Esophagus muscularis mucosa (tissue), 4 donors: ENCODE data around the gene CLINT1. TPM values are rescaled to one million over a fixed set of nuclear protein-coding genes. Genes with fewer than 3 reads are reported as not detected.

Experiments
- DNase-seq: peaks from one replicate; pipeline ENCODE4 v3.0.0-alpha.2; 2017; ENCODE audit errors: extremely low spot score
- H3K27ac ChIP-seq, 4 donors: fragments of 200-600 bp; sonication (generic); replicated peaks in 1 of 4; 1 replicate in 3 of 4; 2 replicates in 1 of 4; pipeline ENCODE4 v1.5.1; 2016 to 2019; ENCODE audit warnings: mild to moderate bottlenecking in 1 of 4
- H3K27me3 ChIP-seq, 4 donors: fragments of 200-600 bp; sonication (generic); one replicate each; pipeline versions ENCODE4 v1.5.1 to v1.6.0; 2016 to 2019
- H3K36me3 ChIP-seq, 4 donors: fragments of 200-600 bp; sonication (generic); one replicate each; pipeline ENCODE4 v1.5.1; 2016 to 2019
- H3K4me1 ChIP-seq, 4 donors: fragments of 200-600 bp; sonication (generic); one replicate each; pipeline ENCODE4 v1.5.1; 2016 to 2019
- H3K4me3 ChIP-seq, 4 donors: fragments of 200-600 bp; sonication (generic); 1 replicate in 2 of 4; 2 replicates in 2 of 4; pipeline ENCODE4 v1.5.1; 2016 to 2019; ENCODE audit warnings: mild to moderate bottlenecking in 4 of 4, moderate library complexity in 1 of 4
- H3K9me3 ChIP-seq, 4 donors: fragments of 200-600 bp; sonication (generic); 1 replicate in 3 of 4; 2 replicates in 1 of 4; pipeline ENCODE4 v1.5.1; 2016 to 2019
- EP300 ChIP-seq: sonication (generic); formaldehyde crosslinking; IDR thresholded peaks from one replicate; pipeline ENCODE4 v1.6.1; 2017; ENCODE audit warnings: antibody characterized with exemption
- POLR2A ChIP-seq: fragments of 450-650 bp; IDR thresholded peaks from one replicate; pipeline ENCODE4 v1.6.1; 2017; ENCODE audit warnings: antibody characterized with exemption, moderate library complexity, mild to moderate bottlenecking, low read depth
- POLR2AphosphoS5 ChIP-seq, 2 donors: sonication (generic); formaldehyde crosslinking; IDR thresholded peaks; one replicate each; pipeline ENCODE4 v1.6.1; 2017; ENCODE audit warnings: antibody characterized with exemption in 2 of 2
- WGBS: methylation state at CpG from one replicate; pipeline ENCODE4 v1.1.5; 2018; 5-methylcytosine and 5-hydroxymethylcytosine counted together
- intact Hi-C: fragments of 100-400 bp; cut with DNase I; formaldehyde crosslinking; loops from one replicate; pipeline ENCODE4 v1.15.1; 2023
- total RNA-seq, 4 donors: library from RNA; depleted of rRNA; stranded (reverse); fragments of >200 nt; gene quantifications; one replicate each; pipeline versions ENCODE4 v1.1.0 to v1.2.1, GENCODE V29; 2016
- TF ChIP-seq, protein P1 (sequence below), 3 experiments: fragments of 200-600 bp in 2 of 3; fragments of 450-650 bp in 1 of 3; sonication (generic) in 2 of 3; IDR thresholded peaks; one replicate each; pipeline ENCODE4 v1.5.1; 2017 to 2019; ENCODE audit warnings: antibody characterized with exemption in 3 of 3, mild to moderate bottlenecking in 2 of 3, moderate library complexity in 1 of 3

Gene CLINT1
- total RNA-seq, 4 donors from 2014 or later = 84.3 to 118 (median 107) TPM

GRCh38 chr5:157820593-157821252 is 38.2 kb downstream of the CLINT1 start:
- H3K27me3 ChIP-seq = no peaks in the 10 kb centered on the region
- H3K4me3 ChIP-seq = no peak overlapping the region
- TF ChIP-seq POLR2A (no peak), POLR2AphosphoS5 (IDR thresholded peaks at IDR 0.05) (no peak), EP300 (no peak)
- TF ChIP-seq, protein P1, sequence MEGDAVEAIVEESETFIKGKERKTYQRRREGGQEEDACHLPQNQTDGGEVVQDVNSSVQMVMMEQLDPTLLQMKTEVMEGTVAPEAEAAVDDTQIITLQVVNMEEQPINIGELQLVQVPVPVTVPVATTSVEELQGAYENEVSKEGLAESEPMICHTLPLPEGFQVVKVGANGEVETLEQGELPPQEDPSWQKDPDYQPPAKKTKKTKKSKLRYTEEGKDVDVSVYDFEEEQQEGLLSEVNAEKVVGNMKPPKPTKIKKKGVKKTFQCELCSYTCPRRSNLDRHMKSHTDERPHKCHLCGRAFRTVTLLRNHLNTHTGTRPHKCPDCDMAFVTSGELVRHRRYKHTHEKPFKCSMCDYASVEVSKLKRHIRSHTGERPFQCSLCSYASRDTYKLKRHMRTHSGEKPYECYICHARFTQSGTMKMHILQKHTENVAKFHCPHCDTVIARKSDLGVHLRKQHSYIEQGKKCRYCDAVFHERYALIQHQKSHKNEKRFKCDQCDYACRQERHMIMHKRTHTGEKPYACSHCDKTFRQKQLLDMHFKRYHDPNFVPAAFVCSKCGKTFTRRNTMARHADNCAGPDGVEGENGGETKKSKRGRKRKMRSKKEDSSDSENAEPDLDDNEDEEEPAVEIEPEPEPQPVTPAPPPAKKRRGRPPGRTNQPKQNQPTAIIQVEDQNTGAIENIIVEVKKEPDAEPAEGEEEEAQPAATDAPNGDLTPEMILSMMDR (IDR thresholded peaks at IDR 0.05) = peak; percentile 46 to 54 (median 52)
- H3K4me1 ChIP-seq = peaks cover 25 to 74% (median 70%) of the 10 kb centered on the region in 4 donors
- no peak for DNase-seq
- 32% methylated on average over 6 of the region's 6 CpGs for WGBS
- H3K9me3 ChIP-seq = no peaks in the 10 kb centered on the region
- intact Hi-C loops = no loop called here
- H3K36me3 ChIP-seq = peaks cover 0 to 2% (median 0%) of the 10 kb centered on the region in 4 donors
- peak overlapping the region; percentile 49 to 69 (median 58) for H3K27ac ChIP-seq

DNA sequence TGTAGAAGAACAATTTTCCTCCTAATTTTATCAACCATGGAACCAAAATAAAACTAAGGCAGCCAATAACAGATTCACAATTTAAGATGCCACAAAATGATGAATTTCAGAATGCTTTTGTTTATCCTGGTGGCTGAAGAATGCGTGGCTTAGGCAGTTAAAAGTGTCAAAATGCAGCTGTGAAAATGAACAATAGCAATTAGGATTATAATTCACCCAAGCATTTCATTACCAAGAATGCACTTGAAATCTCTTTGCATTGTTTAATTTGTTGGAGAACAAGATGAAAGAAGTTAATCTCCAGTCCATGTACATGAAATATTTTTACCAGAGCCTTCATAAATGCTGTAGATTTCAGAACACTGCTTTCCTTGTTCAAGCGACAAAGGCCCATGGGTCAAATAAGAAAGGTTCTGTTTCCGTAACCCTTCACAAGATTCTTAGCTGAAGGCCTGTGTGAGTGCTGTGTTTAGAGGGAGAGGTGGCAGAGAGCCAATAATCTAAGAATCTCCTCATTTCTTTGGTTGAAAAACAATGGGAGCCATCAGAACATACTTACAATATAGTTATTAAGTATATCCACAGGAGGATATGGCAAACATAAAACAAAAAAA is 39.3 kb downstream of the CLINT1 start:
- Histone ChIP-seq H3K27me3 (no peaks in the 10 kb centered on the region), H3K36me3 (peaks cover 0 to 11% (median 4%) of the 10 kb centered on the region in 4 donors), H3K27ac (peak overlapping the region; percentile 45 to 69 (median 57)), H3K9me3 (no peaks in the 10 kb centered on the region), H3K4me3 (no peak overlapping the region), H3K4me1 (peaks cover 22 to 67% (median 59%) of the 10 kb centered on the region in 4 donors)
- WGBS = 39% methylated on average over 3 of the region's 3 CpGs
- no peak for DNase-seq
- TF ChIP-seq EP300 = no peak
- TF ChIP-seq POLR2A = no peak
- no peak for TF ChIP-seq POLR2AphosphoS5 (IDR thresholded peaks at IDR 0.05)
- TF ChIP-seq, protein P1 (IDR thresholded peaks at IDR 0.05) = no peak
- intact Hi-C loops = loop anchor here (5.0 to 10.0 kb wide), 2 partner anchors 38 to 95 kb away; partner anchors contain the start of gene CLINT1

DNA sequence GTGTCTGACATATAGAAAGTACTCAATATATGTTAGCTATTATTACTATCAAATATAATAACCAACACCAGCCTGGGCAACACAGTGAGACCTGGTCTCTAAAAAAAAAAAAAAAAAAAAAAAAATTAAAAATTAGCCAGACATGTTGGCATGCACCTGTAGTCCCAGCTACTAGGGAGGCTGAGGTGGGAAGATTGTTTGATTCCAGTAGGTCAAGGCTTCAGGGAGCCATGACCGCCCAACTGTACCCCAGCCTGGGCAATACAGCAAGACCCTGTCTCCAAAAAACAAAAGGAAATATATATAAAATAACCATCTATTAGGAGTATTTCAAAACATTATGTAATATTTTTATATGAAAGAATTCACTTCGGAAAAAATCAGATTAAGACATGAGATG is 40.6 kb downstream of the CLINT1 start:
- no peaks in the 10 kb centered on the region for H3K27me3 ChIP-seq
- H3K27ac ChIP-seq = peak overlapping the region in 2 of 4 donors; percentile 49 to 69
- no peak for DNase-seq
- H3K36me3 ChIP-seq = peaks cover 3 to 20% (median 11%) of the 10 kb centered on the region in 4 donors
- intact Hi-C loops = loop anchor here (5.0 to 10.0 kb wide), 2 partner anchors 39 to 96 kb away; partner anchors contain the start of gene CLINT1
- WGBS = 100% methylated on average over 2 of the region's 2 CpGs
- TF ChIP-seq, protein P1 (IDR thresholded peaks at IDR 0.05) = no peak
- TF ChIP-seq EP300 (no peak), POLR2AphosphoS5 (IDR thresholded peaks at IDR 0.05) (no peak), POLR2A (no peak)
- H3K9me3 ChIP-seq = no peaks in the 10 kb centered on the region
- peaks cover 22 to 63% (median 61%) of the 10 kb centered on the region in 4 donors for H3K4me1 ChIP-seq
- H3K4me3 ChIP-seq = no peak overlapping the region

GRCh38 chr5:157817928-157818327 is 41.0 kb downstream of the CLINT1 start:
- peaks cover 19 to 63% (median 60%) of the 10 kb centered on the region in 4 donors for H3K4me1 ChIP-seq

More at GRCh38 chr5:157817928-157818327, 41.0 kb downstream of the CLINT1 start:
- Histone ChIP-seq H3K27me3 (no peaks in the 10 kb centered on the region), H3K27ac (no peak overlapping the region), H3K4me3 (no peak overlapping the region), H3K36me3 (peaks cover 7 to 24% (median 12%) of the 10 kb centered on the region in 4 donors), H3K9me3 (no peaks in the 10 kb centered on the region)
- TF ChIP-seq POLR2AphosphoS5 (IDR thresholded peaks at IDR 0.05) = no peak
- TF ChIP-seq, protein P1 (IDR thresholded peaks at IDR 0.05) = no peak
- TF ChIP-seq POLR2A = no peak
- TF ChIP-seq EP300 = no peak
- 98% methylated on average over 2 of the region's 2 CpGs for WGBS
- intact Hi-C loops = loop anchor here (2.0 to 10.0 kb wide), 4 partner anchors 39 to 177 kb away; partner anchors contain the start of gene CLINT1
- no peak for DNase-seq
